HepG2 (cell line): Measurements from ENCODE around the gene MN1. TPM values are rescaled to one million over a fixed set of nuclear protein-coding genes. Genes with fewer than 3 reads are reported as not detected.

ENCODE experiments used
- ATAC-seq: fragments of 200-7000 bp; cut with Tn5 transposase; 3 replicates; pipeline ENCODE4 v1.9.1; 2020; ENCODE audit warnings: mild to moderate bottlenecking, moderate library complexity
- BruUV-seq: library from RNA; stranded (reverse); fragments of 400-500 nt; replicated peaks from 2 replicates; lab custom pipeline; 2021; lab: Mats Ljungman, UMichigan
- CTCF ChIA-PET: fragments of 300-600 bp; formaldehyde crosslinking; extraction: SDS; loops from one replicate; lab custom pipeline; 2021; ENCODE audit warnings: low total read pairs, inconsistent platforms, low intra/inter-chr PET ratio; lab: Yijun Ruan, JAX
- POLR2A ChIA-PET: fragments of 350-600 bp; sonication (Branson Sonifier 250); formaldehyde crosslinking; loops from one replicate; lab custom pipeline; 2020; ENCODE audit warnings: antibody characterized with exemption, inconsistent platforms; lab: Yijun Ruan, JAX
- DNase-seq: peaks from one replicate; pipeline ENCODE4 v3.0.0-alpha.2; 2015; ENCODE audit warnings: low spot score
- FAIRE-seq: peaks from 3 replicates; lab custom pipeline; 2011; peaks lifted over from hg19 to GRCh38; lab: Jason Lieb, UNC
- H2AFZ ChIP-seq: one replicate; pipeline ENCODE4 v1.6.1; 2011; ENCODE audit warnings: low read length, inconsistent platforms
- H3K27ac ChIP-seq: fragments of 300-600 bp; 3 replicates; pipeline ENCODE4 v1.8.0; 2011; ENCODE audit warnings: mixed run types, mild to moderate bottlenecking, mixed read lengths, low read length, inconsistent platforms; ENCODE audit not compliant: insufficient read depth; ENCODE audit errors: extremely low read length
- H3K27me3 ChIP-seq, 2 experiments: fragments of 200-600 bp in 1 of 2; 2 replicates in 1 of 2; 3 replicates in 1 of 2; pipeline versions ENCODE4 v1.6.0 to v1.8.0; 2011; ENCODE audit warnings: low read length in 2 of 2, mild to moderate bottlenecking in 2 of 2, moderate library complexity in 2 of 2, inconsistent platforms in 1 of 2; ENCODE audit not compliant: insufficient read depth in 2 of 2, control insufficient read depth in 1 of 2
- H3K36me3 ChIP-seq, 2 experiments: fragments of 200-600 bp in 1 of 2; replicated peaks in 1 of 2; 2 replicates in 1 of 2; 3 replicates in 1 of 2; pipeline versions ENCODE4 v1.5.1 to v1.8.0; 2011; ENCODE audit warnings: low read length in 2 of 2, inconsistent platforms in 1 of 2; ENCODE audit not compliant: insufficient read depth in 2 of 2, control insufficient read depth in 1 of 2
- H3K4me1 ChIP-seq: 2 replicates; pipeline ENCODE4 v1.5.1; 2012; ENCODE audit warnings: low read length, inconsistent platforms; ENCODE audit not compliant: insufficient read depth
- H3K4me2 ChIP-seq: 2 replicates; pipeline ENCODE4 v1.6.0; 2011; ENCODE audit warnings: low read depth, low read length, inconsistent platforms
- H3K4me3 ChIP-seq, 3 experiments: fragments of 200-600 bp in 1 of 3; sonication (generic), shearing (Covaris generic) in 1 of 3; replicated peaks in 1 of 3; 2 replicates each; pipeline ENCODE4 v1.5.1; 2011 to 2016; ENCODE audit warnings: low read length in 3 of 3, inconsistent platforms in 2 of 3, low read depth in 2 of 3, mild to moderate bottlenecking in 2 of 3, control low read depth in 1 of 3, mixed read lengths in 1 of 3; ENCODE audit not compliant: insufficient read depth in 1 of 3
- H3K79me2 ChIP-seq: one replicate; pipeline ENCODE4 v1.6.1; 2011; ENCODE audit warnings: low read length, inconsistent platforms; ENCODE audit not compliant: insufficient read depth
- H3K9ac ChIP-seq: 2 replicates; pipeline ENCODE4 v1.6.0; 2011; ENCODE audit warnings: mild to moderate bottlenecking, low read depth, low read length, inconsistent platforms; ENCODE audit not compliant: insufficient read depth
- H3K9me3 ChIP-seq: 2 replicates; pipeline ENCODE4 v1.5.1; 2012; ENCODE audit warnings: mild to moderate bottlenecking, low read length
- H4K20me1 ChIP-seq: 2 replicates; pipeline ENCODE4 v1.6.0; 2011; ENCODE audit warnings: inconsistent platforms, mild to moderate bottlenecking, low read length, moderate library complexity; ENCODE audit not compliant: insufficient read depth
- AKAP8 ChIP-seq: sonication (generic); formaldehyde crosslinking; IDR thresholded peaks from 2 replicates; pipeline ENCODE4 v1.5.1; 2020; ENCODE audit warnings: mild to moderate bottlenecking, missing genetic modification reagents
- CAMTA2 ChIP-seq: sonication (generic); formaldehyde crosslinking; IDR thresholded peaks from 2 replicates; pipeline ENCODE4 v1.4.0; 2020; ENCODE audit warnings: mild to moderate bottlenecking, missing genetic modification reagents, borderline replicate concordance
- GMEB1 ChIP-seq: sonication (generic); formaldehyde crosslinking; IDR thresholded peaks from 2 replicates; pipeline ENCODE4 v1.5.1; 2020; ENCODE audit warnings: missing genetic modification reagents, mild to moderate bottlenecking, borderline replicate concordance
- GTF2F1 ChIP-seq: fragments of 150-350 bp; IDR thresholded peaks from 2 replicates; pipeline ENCODE4 v1.6.1; 2014; ENCODE audit warnings: low read length
- KDM3A ChIP-seq: IDR thresholded peaks from 2 replicates; pipeline ENCODE4 v1.6.1; 2018; ENCODE audit warnings: low read depth, missing compliant biosample characterization
- KDM5A ChIP-seq: fragments of 200-600 bp; sonication (generic); IDR thresholded peaks from 2 replicates; pipeline ENCODE4 v1.7.0; 2018; ENCODE audit warnings: antibody characterized with exemption, mild to moderate bottlenecking, low read length, borderline replicate concordance
- MXD3 ChIP-seq: IDR thresholded peaks from 2 replicates; pipeline ENCODE4 v1.6.1; 2016; ENCODE audit warnings: mild to moderate bottlenecking, missing biosample characterization, missing genetic modification reagents
- PHF5A ChIP-seq: IDR thresholded peaks from one replicate; pipeline ENCODE4 v1.6.1; 2018; ENCODE audit warnings: low read depth, missing genetic modification reagents; ENCODE audit not compliant: unreplicated experiment
- POLR2A ChIP-seq, 2 experiments: IDR thresholded peaks; 2 replicates each; pipeline ENCODE4 v1.6.1; 2011; ENCODE audit warnings: low read depth in 2 of 2, low read length in 2 of 2, mild to moderate bottlenecking in 1 of 2, moderate library complexity in 1 of 2; ENCODE audit not compliant: insufficient read depth in 1 of 2
- POLR2AphosphoS5 ChIP-seq: IDR thresholded peaks from 2 replicates; pipeline ENCODE4 v1.6.1; 2012; ENCODE audit warnings: low read depth, low read length
- RBM22 ChIP-seq: fragments of 200-400 bp; formaldehyde crosslinking; optimal IDR thresholded peaks from 2 replicates; pipeline ENCODE3; 2017; ENCODE audit warnings: mild to moderate bottlenecking, low read length, moderate library complexity
- ZNF329 ChIP-seq: sonication (generic); formaldehyde crosslinking; IDR thresholded peaks from 2 replicates; pipeline ENCODE4 v1.9.0; 2021; ENCODE audit warnings: low read depth, mild to moderate bottlenecking, missing genetic modification reagents
- ZNF34 ChIP-seq: sonication (generic); formaldehyde crosslinking; IDR thresholded peaks from 2 replicates; pipeline ENCODE4 v1.4.0; 2020; ENCODE audit warnings: mild to moderate bottlenecking, missing genetic modification reagents, borderline replicate concordance
- ZNF772 ChIP-seq: sonication (generic); formaldehyde crosslinking; IDR thresholded peaks from 2 replicates; pipeline ENCODE4 v1.5.0; 2020; ENCODE audit warnings: mild to moderate bottlenecking, missing genetic modification reagents
- ZZZ3 ChIP-seq: sonication (generic); formaldehyde crosslinking; IDR thresholded peaks from 2 replicates; pipeline ENCODE4 v1.4.0; 2020; ENCODE audit warnings: missing genetic modification reagents, mild to moderate bottlenecking, borderline replicate concordance
- WGBS: methylation state at CpG from one replicate; pipeline ENCODE4 v1.1.6; 2017; ENCODE audit warnings: low lambda C conversion rate; 5-methylcytosine and 5-hydroxymethylcytosine counted together
- in situ Hi-C: cut with HindIII; loops from 2 replicates; pipeline ENCODE4 v1.10.0; 2017; ENCODE audit warnings: low pct_unique_long_range_greater_than_20kb; ENCODE audit not compliant: extremely low pct_ligation_motif_present
- intact Hi-C: fragments of 100-400 bp; cut with micrococcal nuclease; formaldehyde crosslinking; loops from one replicate; pipeline ENCODE4 v1.10.0; 2022; ENCODE audit not compliant: unreplicated experiment
- polyA plus RNA-seq, 8 experiments: library from polyadenylated mRNA; depleted of rRNA in 3 of 8; stranded (reverse) in 7 of 8; unstranded in 1 of 8; fragments of >200 nt; fragmentation: Illumina TruSeq in 4 of 8; extraction: Trizol in 4 of 8; gene quantifications; 2 replicates each; pipeline versions ENCODE4 v1.2.1 to v1.2.3, GENCODE V29; 2011 to 2016; ENCODE audit warnings: low read depth in 4 of 8, missing spikeins in 1 of 8, mixed read lengths in 1 of 8; ENCODE audit not compliant: insufficient read depth in 1 of 8
- total RNA-seq, 5 experiments: library from RNA; depleted of rRNA; stranded (reverse); fragments of >200 nt; fragmentation: Illumina TruSeq; extraction: Trizol; gene quantifications; 2 replicates each; pipeline ENCODE4 v1.2.3, GENCODE V29; 2016; ENCODE audit warnings: low read depth in 1 of 5
- TF ChIP-seq, protein P1 (sequence below): sonication (generic); formaldehyde crosslinking; IDR thresholded peaks from 2 replicates; pipeline ENCODE4 v1.4.0; 2020; ENCODE audit warnings: missing genetic modification reagents
- TF ChIP-seq, protein P2 (sequence below): sonication (generic); formaldehyde crosslinking; IDR thresholded peaks from 2 replicates; pipeline ENCODE4 v1.5.1; 2020; ENCODE audit warnings: mild to moderate bottlenecking, missing genetic modification reagents, moderate library complexity

MN1 gene
- total and polyA plus RNA-seq, 2 of the 13 experiments (the other 11 are each of a cell fraction or from before 2014, with no cell fraction given), result 0.01 TPM; not detected in 1

GRCh38 chr22:27716074-27716473 is 85.5 kb downstream of the MN1 start:
- Histone ChIP-seq H3K27ac (no peak overlapping the region), H2AFZ (no peak overlapping the region), H3K79me2 (no peaks in the 10 kb centered on the region), H3K9me3 (no peaks in the 10 kb centered on the region), H3K4me3 (no peak overlapping the region)
- intact Hi-C loops, result no loop called here
- DNase-seq, result no peak
- no peak for TF ChIP-seq PHF5A
- TF ChIP-seq KDM5A, result no peak
- no peak for TF ChIP-seq POLR2A (IDR thresholded peaks at IDR 0.05; ENCODE audit: insufficient read depth in 1 of 2, low read depth in 2 of 2, low read length in 2 of 2)
- TF ChIP-seq ZNF772 (CRISPR knock-in tag), result no peak
- no peak for TF ChIP-seq ZNF329 (CRISPR knock-in tag)
- TF ChIP-seq, protein P1, sequence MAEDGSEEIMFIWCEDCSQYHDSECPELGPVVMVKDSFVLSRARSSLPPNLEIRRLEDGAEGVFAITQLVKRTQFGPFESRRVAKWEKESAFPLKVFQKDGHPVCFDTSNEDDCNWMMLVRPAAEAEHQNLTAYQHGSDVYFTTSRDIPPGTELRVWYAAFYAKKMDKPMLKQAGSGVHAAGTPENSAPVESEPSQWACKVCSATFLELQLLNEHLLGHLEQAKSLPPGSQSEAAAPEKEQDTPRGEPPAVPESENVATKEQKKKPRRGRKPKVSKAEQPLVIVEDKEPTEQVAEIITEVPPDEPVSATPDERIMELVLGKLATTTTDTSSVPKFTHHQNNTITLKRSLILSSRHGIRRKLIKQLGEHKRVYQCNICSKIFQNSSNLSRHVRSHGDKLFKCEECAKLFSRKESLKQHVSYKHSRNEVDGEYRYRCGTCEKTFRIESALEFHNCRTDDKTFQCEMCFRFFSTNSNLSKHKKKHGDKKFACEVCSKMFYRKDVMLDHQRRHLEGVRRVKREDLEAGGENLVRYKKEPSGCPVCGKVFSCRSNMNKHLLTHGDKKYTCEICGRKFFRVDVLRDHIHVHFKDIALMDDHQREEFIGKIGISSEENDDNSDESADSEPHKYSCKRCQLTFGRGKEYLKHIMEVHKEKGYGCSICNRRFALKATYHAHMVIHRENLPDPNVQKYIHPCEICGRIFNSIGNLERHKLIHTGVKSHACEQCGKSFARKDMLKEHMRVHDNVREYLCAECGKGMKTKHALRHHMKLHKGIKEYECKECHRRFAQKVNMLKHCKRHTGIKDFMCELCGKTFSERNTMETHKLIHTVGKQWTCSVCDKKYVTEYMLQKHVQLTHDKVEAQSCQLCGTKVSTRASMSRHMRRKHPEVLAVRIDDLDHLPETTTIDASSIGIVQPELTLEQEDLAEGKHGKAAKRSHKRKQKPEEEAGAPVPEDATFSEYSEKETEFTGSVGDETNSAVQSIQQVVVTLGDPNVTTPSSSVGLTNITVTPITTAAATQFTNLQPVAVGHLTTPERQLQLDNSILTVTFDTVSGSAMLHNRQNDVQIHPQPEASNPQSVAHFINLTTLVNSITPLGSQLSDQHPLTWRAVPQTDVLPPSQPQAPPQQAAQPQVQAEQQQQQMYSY, result no peak
- no peak for TF ChIP-seq POLR2AphosphoS5
- no peak for TF ChIP-seq GTF2F1
- no peak for TF ChIP-seq AKAP8 (CRISPR knock-in tag)
- no peak for TF ChIP-seq KDM3A
- TF ChIP-seq, protein P2, sequence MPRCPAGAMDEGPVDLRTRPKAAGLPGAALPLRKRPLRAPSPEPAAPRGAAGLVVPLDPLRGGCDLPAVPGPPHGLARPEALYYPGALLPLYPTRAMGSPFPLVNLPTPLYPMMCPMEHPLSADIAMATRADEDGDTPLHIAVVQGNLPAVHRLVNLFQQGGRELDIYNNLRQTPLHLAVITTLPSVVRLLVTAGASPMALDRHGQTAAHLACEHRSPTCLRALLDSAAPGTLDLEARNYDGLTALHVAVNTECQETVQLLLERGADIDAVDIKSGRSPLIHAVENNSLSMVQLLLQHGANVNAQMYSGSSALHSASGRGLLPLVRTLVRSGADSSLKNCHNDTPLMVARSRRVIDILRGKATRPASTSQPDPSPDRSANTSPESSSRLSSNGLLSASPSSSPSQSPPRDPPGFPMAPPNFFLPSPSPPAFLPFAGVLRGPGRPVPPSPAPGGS (CRISPR knock-in tag), result no peak
- no peak for TF ChIP-seq GMEB1 (CRISPR knock-in tag)
- no peak for TF ChIP-seq MXD3 (CRISPR knock-in tag)
- no peak for TF ChIP-seq ZNF34
- TF ChIP-seq ZZZ3, result no peak
- TF ChIP-seq CAMTA2 (CRISPR knock-in tag), result no peak
- no peak for TF ChIP-seq RBM22
- TF ChIP-seq, all 625 proteins: peak for 0
- no peak for ATAC-seq
- H3K4me2 ChIP-seq, result no peak overlapping the region
- peaks cover 13% of the 10 kb centered on the region for H3K4me1 ChIP-seq
- H3K36me3 ChIP-seq, result no peaks in the 10 kb centered on the region
- WGBS, result 100% methylated on average over 1 of the region's 1 CpG
- H3K27me3 ChIP-seq, result no peaks in the 10 kb centered on the region; a peak in 1 of 5 replicates
- no peak for FAIRE-seq
- no TSS peak for BruUV-seq
- POLR2A ChIA-PET, result no interaction called here
- no peak overlapping the region for H3K9ac ChIP-seq
- H4K20me1 ChIP-seq, result no peaks in the 10 kb centered on the region
- in situ Hi-C loops, result no loop called here
- CTCF ChIA-PET, result no interaction called here
